HEK293T (cell line): ENCODE results near the gene ACOT7.

ENCODE experiments used
- CTCF ChIA-PET: fragments of 350-600 bp; formaldehyde crosslinking; extraction: SDS; loops from one replicate; lab custom pipeline; 2021; ENCODE audit warnings: antibody characterized with exemption, inconsistent platforms; lab: Yijun Ruan, JAX
- POLR2A ChIA-PET: fragments of 350-600 bp; formaldehyde crosslinking; extraction: SDS; loops from one replicate; lab custom pipeline; 2020; ENCODE audit warnings: antibody characterized with exemption, inconsistent platforms; lab: Yijun Ruan, JAX
- DNase-seq: peaks from one replicate; pipeline ENCODE4 v3.0.0; 2012; ENCODE audit warnings: mixed read lengths; ENCODE audit errors: extremely low spot score
- ARNT ChIP-seq: fragments of 450-650 bp; IDR thresholded peaks from 2 replicates; pipeline ENCODE4 v1.6.1; 2017; ENCODE audit warnings: mild to moderate bottlenecking
- BHLHE40 ChIP-seq: fragments of 450-650 bp; IDR thresholded peaks from 2 replicates; pipeline ENCODE4 v1.6.1; 2016; ENCODE audit warnings: mild to moderate bottlenecking, moderate library complexity, borderline replicate concordance
- CTBP1 ChIP-seq: fragments of 450-650 bp; IDR thresholded peaks from 2 replicates; pipeline ENCODE4 v1.6.1; 2016; ENCODE audit warnings: borderline replicate concordance
- ELF4 ChIP-seq: fragments of 450-650 bp; IDR thresholded peaks from 2 replicates; pipeline ENCODE4 v1.6.1; 2017; ENCODE audit warnings: antibody characterized with exemption
- FOXA1 ChIP-seq: fragments of 450-650 bp; IDR thresholded peaks from 2 replicates; pipeline ENCODE4 v1.6.1; 2016; ENCODE audit warnings: mild to moderate bottlenecking
- FOXK2 ChIP-seq: fragments of 450-650 bp; IDR thresholded peaks from 2 replicates; pipeline ENCODE4 v1.6.1; 2016; ENCODE audit warnings: mild to moderate bottlenecking
- FOXM1 ChIP-seq: fragments of 450-650 bp; IDR thresholded peaks from 2 replicates; pipeline ENCODE4 v1.6.1; 2017; ENCODE audit warnings: mild to moderate bottlenecking, borderline replicate concordance
- HDGF ChIP-seq: fragments of 450-650 bp; IDR thresholded peaks from 2 replicates; pipeline ENCODE4 v1.6.1; 2017; ENCODE audit warnings: antibody characterized with exemption, borderline replicate concordance
- L3MBTL2 ChIP-seq: fragments of 450-650 bp; conservative IDR thresholded peaks from 2 replicates; pipeline ENCODE4 v1.6.1; 2016; ENCODE audit warnings: mild to moderate bottlenecking
- LEF1 ChIP-seq: fragments of 450-650 bp; IDR thresholded peaks from 2 replicates; pipeline ENCODE4 v1.6.1; 2017; ENCODE audit warnings: mild to moderate bottlenecking, borderline replicate concordance
- NFRKB ChIP-seq: fragments of 450-650 bp; IDR thresholded peaks from 2 replicates; pipeline ENCODE4 v1.6.1; 2016; ENCODE audit warnings: mild to moderate bottlenecking, moderate library complexity
- PKNOX1 ChIP-seq: fragments of 450-650 bp; IDR thresholded peaks from 2 replicates; pipeline ENCODE4 v1.6.1; 2016
- SP1 ChIP-seq: fragments of 450-650 bp; IDR thresholded peaks from 2 replicates; pipeline ENCODE4 v1.6.1; 2017
- SUZ12 ChIP-seq: fragments of 450-650 bp; IDR thresholded peaks from 2 replicates; pipeline ENCODE4 v1.6.1; 2016; ENCODE audit warnings: mild to moderate bottlenecking
- TARDBP ChIP-seq: fragments of 450-650 bp; IDR thresholded peaks from 2 replicates; pipeline ENCODE4 v1.6.1; 2016
- ZNF384 ChIP-seq: fragments of 450-650 bp; IDR thresholded peaks from 2 replicates; pipeline ENCODE4 v1.6.1; 2016

ACOT7 gene

GRCh38 chr1:6287029-6287428 lies 106.5 kb downstream of the ACOT7 start:
- TF ChIP-seq FOXA1: no peak
- no peak for TF ChIP-seq PKNOX1
- no peak for TF ChIP-seq TARDBP
- no peak for TF ChIP-seq SUZ12
- TF ChIP-seq CTBP1: no peak
- TF ChIP-seq SP1: no peak
- no peak for TF ChIP-seq LEF1
- TF ChIP-seq HDGF: no peak
- no peak for TF ChIP-seq FOXK2
- TF ChIP-seq NFRKB: no peak
- TF ChIP-seq ELF4: no peak
- no peak for TF ChIP-seq ARNT
- TF ChIP-seq FOXM1: no peak
- no peak for TF ChIP-seq ZNF384
- TF ChIP-seq L3MBTL2: no peak
- no peak for TF ChIP-seq BHLHE40
- DNase-seq: no peak
- ChIA-PET POLR2A (no interaction called here), CTCF (interaction anchor here (0.6 kb wide), 1 partner anchor 168 kb away, joined by 4 read pairs; no protein-coding TSS in a partner anchor)

GRCh38 chr1:6286266-6286665 lies 107.3 kb downstream of the ACOT7 start:
- no peak for DNase-seq
- CTCF ChIA-PET: no interaction called here
- POLR2A ChIA-PET: no interaction called here
- no peak for TF ChIP-seq LEF1
- TF ChIP-seq HDGF: no peak
- no peak for TF ChIP-seq ARNT
- no peak for TF ChIP-seq L3MBTL2
- no peak for TF ChIP-seq ZNF384
- no peak for TF ChIP-seq FOXM1
- TF ChIP-seq PKNOX1: no peak
- no peak for TF ChIP-seq SUZ12
- TF ChIP-seq BHLHE40: no peak
- TF ChIP-seq NFRKB: no peak
- TF ChIP-seq SP1: no peak
- TF ChIP-seq CTBP1: no peak
- TF ChIP-seq FOXA1: no peak
- no peak for TF ChIP-seq ELF4

GRCh38 chr1:6285336-6285735 lies 108.2 kb downstream of the ACOT7 start:
- DNase-seq: no peak
- TF ChIP-seq TARDBP: no peak
- TF ChIP-seq ARNT: no peak
- TF ChIP-seq CTBP1: no peak
- TF ChIP-seq SUZ12: no peak
- no peak for TF ChIP-seq ZNF384
- no peak for TF ChIP-seq ELF4
- ChIA-PET POLR2A (no interaction called here), CTCF (no interaction called here)

GRCh38 chr1:6282577-6283270 lies 110.8 kb downstream of the ACOT7 start:
- DNase-seq: no peak
- CTCF ChIA-PET: interaction anchor here (0.8 to 2.0 kb wide), 3 partner anchors 12 to 36 kb away, joined by 3 to 12 read pairs (median 3); no protein-coding TSS in a partner anchor
- no peak for TF ChIP-seq SP1
- TF ChIP-seq ELF4: no peak
- TF ChIP-seq HDGF: no peak
- TF ChIP-seq FOXM1: no peak
- TF ChIP-seq CTBP1: no peak
- TF ChIP-seq FOXK2: no peak
- TF ChIP-seq L3MBTL2: no peak
- no peak for TF ChIP-seq ZNF384
- TF ChIP-seq TARDBP: no peak
- TF ChIP-seq NFRKB: no peak
- POLR2A ChIA-PET: no interaction called here

- CTCF ChIA-PET: interaction anchor here (1.3 to 2.0 kb wide), 2 partner anchors 31 to 35 kb away, joined by 3 to 12 read pairs; no protein-coding TSS in a partner anchor
- POLR2A ChIA-PET: no interaction called here
Measured at GRCh38 chr1:6281511-6282402, 111.8 kb downstream of the ACOT7 start.

More at GRCh38 chr1:6281511-6282402, 111.8 kb downstream of the ACOT7 start:
- no peak for DNase-seq
- TF ChIP-seq PKNOX1 (no peak), CTBP1 (no peak), SP1 (no peak), ELF4 (no peak), FOXK2 (no peak), L3MBTL2 (no peak)
